Vagina (tissue), 2 donors: ENCODE results near the gene NDUFAF7.

ENCODE experiments used
- CTCF ChIP-seq, 3 experiments: fragments of 450-650 bp in 2 of 3; fragments of 200-600 bp in 1 of 3; sonication (generic) in 1 of 3; IDR thresholded peaks; one replicate each; pipeline ENCODE4 v1.5.1; 2017 to 2019; ENCODE audit warnings: antibody characterized with exemption in 3 of 3, mild to moderate bottlenecking in 2 of 3, moderate library complexity in 2 of 3
- POLR2A ChIP-seq, 2 donors: fragments of 450-650 bp; IDR thresholded peaks; one replicate each; pipeline ENCODE4 v1.6.1; 2017; ENCODE audit warnings: antibody characterized with exemption in 2 of 2, mild to moderate bottlenecking in 2 of 2, moderate library complexity in 2 of 2
- POLR2AphosphoS5 ChIP-seq, 2 donors: sonication (generic); formaldehyde crosslinking; IDR thresholded peaks; one replicate each; pipeline ENCODE4 v1.9.0; 2017; ENCODE audit warnings: antibody characterized with exemption in 2 of 2, mild to moderate bottlenecking in 2 of 2, low read depth in 1 of 2; ENCODE audit not compliant: insufficient read depth in 1 of 2

DNA sequence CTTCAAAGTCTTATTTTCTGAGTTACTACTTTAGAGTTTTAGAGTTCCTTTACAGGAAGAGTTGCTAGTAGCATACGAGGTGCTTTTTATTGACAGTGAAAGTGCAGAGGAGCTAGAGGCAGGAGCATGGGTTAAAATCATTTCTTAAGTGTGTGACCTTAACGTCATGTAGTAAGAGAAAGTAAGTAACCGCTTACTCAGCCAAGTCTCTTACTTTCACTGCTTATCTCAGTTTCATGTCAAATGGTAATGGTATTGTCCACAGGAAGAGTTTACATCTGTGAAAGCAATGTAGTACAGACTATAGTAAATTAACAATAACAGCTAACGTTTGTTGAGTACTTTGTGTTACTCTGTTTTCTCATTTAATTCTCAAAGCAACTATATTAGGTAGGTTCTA is 12.6 kb downstream of the NDUFAF7 start:
- TF ChIP-seq POLR2A (IDR thresholded peaks at IDR 0.05) = no peak
- TF ChIP-seq CTCF (IDR thresholded peaks at IDR 0.05) = no peak
- TF ChIP-seq POLR2AphosphoS5 (IDR thresholded peaks at IDR 0.05; ENCODE audit: insufficient read depth in 1 of 2, low read depth in 1 of 2) = no peak
